Measurements from ENCODE around the gene MCC. TPM values are rescaled to one million over a fixed set of nuclear protein-coding genes. Genes with fewer than 3 reads are reported as not detected.

MCC gene
- total RNA-seq, 1 experiment from 2014 or later: 7.1 TPM

DNA sequence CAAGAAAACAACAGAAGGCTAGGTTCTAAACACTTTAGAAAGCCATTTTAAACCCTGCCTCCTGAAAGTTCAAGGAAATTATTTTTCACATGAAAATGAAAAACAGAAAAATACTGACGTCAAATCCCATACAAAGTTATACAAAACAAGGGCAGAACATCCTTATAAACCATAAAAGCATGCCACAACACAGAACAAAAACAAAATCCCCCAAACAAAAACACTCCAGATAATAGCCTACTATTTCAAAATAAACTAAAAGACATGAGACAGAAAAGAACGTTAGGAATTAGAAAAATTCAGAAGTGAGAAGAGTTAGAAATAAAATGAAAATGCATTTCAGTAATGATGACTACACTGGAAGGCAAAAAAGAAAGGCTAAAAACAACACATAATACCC lies 338.0 kb downstream of the MCC start:
- CTCF ChIA-PET: no interaction called here
- no peaks in the 10 kb centered on the region for H4K20me1 ChIP-seq (ENCODE audit: low read length)
- ATAC-seq (no peak), DNase-seq (no peak)
- H3K9me2 ChIP-seq (replicated peaks; ENCODE audit: low read length): no peaks in the 10 kb centered on the region
- H3K4me1 ChIP-seq (ENCODE audit: insufficient read depth, low read length): no peaks in the 10 kb centered on the region
- no peak overlapping the region for H3K4me3 ChIP-seq (ENCODE audit: low read length)
- H2AFZ ChIP-seq (ENCODE audit: low read length): no peak overlapping the region
- POLR2A ChIA-PET (ENCODE audit: unreplicated experiment): no interaction called here
- H3K27ac ChIP-seq (ENCODE audit: low read length): no peak overlapping the region
- no peaks in the 10 kb centered on the region for H3K79me2 ChIP-seq (ENCODE audit: low read length)
- H3F3A ChIP-seq (ENCODE audit: low read length, unreplicated experiment): no peaks in the 10 kb centered on the region
- intact Hi-C loops (cut with micrococcal nuclease): no loop called here
- H3K27me3 ChIP-seq (ENCODE audit: low read length): no peaks in the 10 kb centered on the region
- H3K9ac ChIP-seq (ENCODE audit: low read length): no peak overlapping the region
- no peak overlapping the region for H3K4me2 ChIP-seq (ENCODE audit: low read length)
- no peaks in the 10 kb centered on the region for H3K9me3 ChIP-seq (ENCODE audit: low read length)
- no peaks in the 10 kb centered on the region for H3K36me3 ChIP-seq (ENCODE audit: low read depth, low read length)
- no TSS peak for BruUV-seq (replicated peaks)
- TF ChIP-seq, protein P1, sequence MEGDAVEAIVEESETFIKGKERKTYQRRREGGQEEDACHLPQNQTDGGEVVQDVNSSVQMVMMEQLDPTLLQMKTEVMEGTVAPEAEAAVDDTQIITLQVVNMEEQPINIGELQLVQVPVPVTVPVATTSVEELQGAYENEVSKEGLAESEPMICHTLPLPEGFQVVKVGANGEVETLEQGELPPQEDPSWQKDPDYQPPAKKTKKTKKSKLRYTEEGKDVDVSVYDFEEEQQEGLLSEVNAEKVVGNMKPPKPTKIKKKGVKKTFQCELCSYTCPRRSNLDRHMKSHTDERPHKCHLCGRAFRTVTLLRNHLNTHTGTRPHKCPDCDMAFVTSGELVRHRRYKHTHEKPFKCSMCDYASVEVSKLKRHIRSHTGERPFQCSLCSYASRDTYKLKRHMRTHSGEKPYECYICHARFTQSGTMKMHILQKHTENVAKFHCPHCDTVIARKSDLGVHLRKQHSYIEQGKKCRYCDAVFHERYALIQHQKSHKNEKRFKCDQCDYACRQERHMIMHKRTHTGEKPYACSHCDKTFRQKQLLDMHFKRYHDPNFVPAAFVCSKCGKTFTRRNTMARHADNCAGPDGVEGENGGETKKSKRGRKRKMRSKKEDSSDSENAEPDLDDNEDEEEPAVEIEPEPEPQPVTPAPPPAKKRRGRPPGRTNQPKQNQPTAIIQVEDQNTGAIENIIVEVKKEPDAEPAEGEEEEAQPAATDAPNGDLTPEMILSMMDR (conservative IDR thresholded peaks at IDR 0.05; ENCODE audit: low read depth, low read length): no peak
- TF ChIP-seq EZH2phosphoT487 (IDR thresholded peaks at IDR 0.05; ENCODE audit: borderline replicate concordance, low read length) (no peak), EZH2 (IDR thresholded peaks at IDR 0.05; ENCODE audit: low read length, unreplicated experiment) (no peak)

DNA sequence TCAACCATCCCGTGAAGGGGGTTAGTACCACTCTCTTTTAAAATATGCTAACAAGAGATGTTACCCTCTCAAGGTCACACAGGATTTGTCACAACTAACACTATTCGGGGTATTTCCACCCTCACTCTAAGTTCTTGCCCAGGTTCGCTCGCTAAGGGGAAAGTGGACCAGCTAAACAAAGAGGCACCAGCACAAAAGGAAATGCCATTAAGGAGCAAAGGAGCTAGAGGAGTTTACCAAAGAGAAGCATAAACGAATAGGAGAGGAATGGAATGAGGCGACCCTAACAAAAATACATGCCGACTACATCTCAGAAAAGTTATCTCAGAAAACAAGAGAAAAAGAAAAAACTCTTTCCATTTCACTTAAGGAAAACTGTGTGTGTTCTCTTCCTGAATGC lies 340.7 kb downstream of the MCC start:
- ATAC-seq: no peak
- H3F3A ChIP-seq (ENCODE audit: low read length, unreplicated experiment): no peaks in the 10 kb centered on the region
- H3K36me3 ChIP-seq (ENCODE audit: low read depth, low read length): no peaks in the 10 kb centered on the region
- intact Hi-C loops (cut with micrococcal nuclease): no loop called here
- POLR2A ChIA-PET (ENCODE audit: unreplicated experiment): no interaction called here
- no TSS peak for BruUV-seq (replicated peaks)
- H3K4me2 ChIP-seq (ENCODE audit: low read length): no peak overlapping the region
- H3K9ac ChIP-seq (ENCODE audit: low read length): no peak overlapping the region
- DNase-seq: no peak
- H4K20me1 ChIP-seq (ENCODE audit: low read length): no peaks in the 10 kb centered on the region
- H3K4me1 ChIP-seq (ENCODE audit: insufficient read depth, low read length): no peaks in the 10 kb centered on the region
- H3K79me2 ChIP-seq (ENCODE audit: low read length): no peaks in the 10 kb centered on the region
- TF ChIP-seq EZH2phosphoT487 (IDR thresholded peaks at IDR 0.05; ENCODE audit: borderline replicate concordance, low read length): no peak
- TF ChIP-seq EZH2 (IDR thresholded peaks at IDR 0.05; ENCODE audit: low read length, unreplicated experiment): no peak
- TF ChIP-seq, protein P1 (conservative IDR thresholded peaks at IDR 0.05; ENCODE audit: low read depth, low read length): no peak
- H3K9me3 ChIP-seq (ENCODE audit: low read length): no peaks in the 10 kb centered on the region
- no peak overlapping the region for H3K4me3 ChIP-seq (ENCODE audit: low read length)
- no peaks in the 10 kb centered on the region for H3K9me2 ChIP-seq (replicated peaks; ENCODE audit: low read length)
- no peaks in the 10 kb centered on the region for H3K27me3 ChIP-seq (ENCODE audit: low read length)
- CTCF ChIA-PET: no interaction called here
- H2AFZ ChIP-seq (ENCODE audit: low read length): no peak overlapping the region
- no peak overlapping the region for H3K27ac ChIP-seq (ENCODE audit: low read length)

DNA sequence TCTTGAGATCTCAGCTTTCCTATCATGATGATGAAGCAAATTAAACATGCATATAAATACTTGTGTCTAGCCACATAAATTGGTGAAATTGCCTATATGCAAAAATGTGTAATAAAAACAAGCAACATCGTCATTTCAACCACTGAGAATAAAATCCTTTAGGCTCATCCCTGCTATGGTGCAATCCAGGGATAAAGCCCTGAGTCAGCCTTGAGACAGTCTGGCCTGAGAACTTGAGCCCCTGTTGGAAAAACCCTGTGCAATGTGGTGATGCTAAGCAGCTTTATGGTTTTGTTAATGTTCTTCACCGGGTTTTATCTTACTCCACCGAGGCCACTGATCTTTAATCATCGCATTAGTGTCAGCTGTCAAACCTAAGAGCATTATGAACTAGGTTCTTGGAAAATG lies 341.1 kb downstream of the MCC start:
- DNase-seq (no peak), ATAC-seq (no peak)
- intact Hi-C loops (cut with micrococcal nuclease): no loop called here
- no peaks in the 10 kb centered on the region for H3F3A ChIP-seq (ENCODE audit: low read length, unreplicated experiment)
- no peaks in the 10 kb centered on the region for H3K9me2 ChIP-seq (replicated peaks; ENCODE audit: low read length)
- H3K9me3 ChIP-seq (ENCODE audit: low read length): no peaks in the 10 kb centered on the region
- H3K4me3 ChIP-seq (ENCODE audit: low read length): no peak overlapping the region
- POLR2A ChIA-PET (ENCODE audit: unreplicated experiment): no interaction called here
- H3K36me3 ChIP-seq (ENCODE audit: low read depth, low read length): no peaks in the 10 kb centered on the region
- no peak for TF ChIP-seq EZH2phosphoT487 (IDR thresholded peaks at IDR 0.05; ENCODE audit: borderline replicate concordance, low read length)
- H2AFZ ChIP-seq (ENCODE audit: low read length): no peak overlapping the region
- no peaks in the 10 kb centered on the region for H4K20me1 ChIP-seq (ENCODE audit: low read length)
- H3K4me1 ChIP-seq (ENCODE audit: insufficient read depth, low read length): no peaks in the 10 kb centered on the region
- no TSS peak for BruUV-seq (replicated peaks)
- no peaks in the 10 kb centered on the region for H3K27me3 ChIP-seq (ENCODE audit: low read length)
- no peak overlapping the region for H3K9ac ChIP-seq (ENCODE audit: low read length)
- CTCF ChIA-PET: no interaction called here
- no peaks in the 10 kb centered on the region for H3K79me2 ChIP-seq (ENCODE audit: low read length)
- H3K27ac ChIP-seq (ENCODE audit: low read length): no peak overlapping the region
- H3K4me2 ChIP-seq (ENCODE audit: low read length): no peak overlapping the region

Measured in PC-3 (cell line).